Gastrocnemius medialis (tissue), 4 donors: Measurements from ENCODE around the gene ADAMTSL2. TPM values are rescaled to one million over a fixed set of nuclear protein-coding genes. Genes with fewer than 3 reads are reported as not detected.

Experiments
- ATAC-seq, 2 donors: fragments of 150-250 bp; one replicate each; pipeline ENCODE4 v1.9.1; 2016
- DNase-seq, 2 donors: peaks; one replicate each; pipeline ENCODE4 v3.0.0-alpha.2; 2019
- H3K27ac ChIP-seq, 4 donors: fragments of 200-600 bp; sonication (generic); 1 replicate in 1 of 4; 2 replicates in 3 of 4; pipeline ENCODE4 v1.5.1; 2016 to 2018; ENCODE audit warnings: mild to moderate bottlenecking in 2 of 4, moderate library complexity in 1 of 4
- H3K27me3 ChIP-seq, 3 donors: fragments of 200-600 bp; sonication (generic) in 2 of 3; 1 replicate in 1 of 3; 2 replicates in 2 of 3; pipeline versions ENCODE4 v1.5.1 to v1.6.0; 2016 to 2019; ENCODE audit warnings: mild to moderate bottlenecking in 1 of 3, moderate library complexity in 1 of 3
- H3K36me3 ChIP-seq, 2 donors: fragments of 200-600 bp; sonication (generic) in 1 of 2; one replicate each; pipeline ENCODE4 v1.5.1; 2017 to 2018
- H3K4me1 ChIP-seq, 2 donors: fragments of 200-600 bp; sonication (generic) in 1 of 2; one replicate each; pipeline ENCODE4 v1.5.1; 2016 to 2017; ENCODE audit warnings: mild to moderate bottlenecking in 2 of 2
- H3K4me3 ChIP-seq, 4 donors: fragments of 200-600 bp; sonication (generic) in 3 of 4; 1 replicate in 1 of 4; 2 replicates in 3 of 4; pipeline ENCODE4 v1.5.1; 2016 to 2019; ENCODE audit warnings: mild to moderate bottlenecking in 2 of 4
- H3K9me3 ChIP-seq, 3 donors: fragments of 200-600 bp; sonication (generic) in 2 of 3; 1 replicate in 1 of 3; 2 replicates in 2 of 3; pipeline ENCODE4 v1.5.1; 2016 to 2019
- CTCF ChIP-seq, 5 experiments: fragments of 450-650 bp in 3 of 5; fragments of 200-600 bp in 2 of 5; sonication (generic) in 2 of 5; IDR thresholded peaks in 4 of 5; conservative IDR thresholded peaks in 1 of 5; 1 replicate in 4 of 5; 2 replicates in 1 of 5; pipeline ENCODE4 v1.5.1; 2016 to 2019; ENCODE audit warnings: antibody characterized with exemption in 5 of 5, mild to moderate bottlenecking in 3 of 5, moderate library complexity in 3 of 5
- POLR2A ChIP-seq, 2 donors: fragments of 450-650 bp; IDR thresholded peaks; one replicate each; pipeline ENCODE4 v1.6.1; 2017; ENCODE audit warnings: antibody characterized with exemption in 2 of 2, mild to moderate bottlenecking in 2 of 2, moderate library complexity in 2 of 2
- in situ Hi-C, 4 donors: fragments of 200-750 bp; cut with MboI; loops; one replicate each; pipeline versions ENCODE4 v1.15.0 to v1.8.0; 2017; ENCODE audit warnings: low sequenced_read_pairs in 4 of 4
- intact Hi-C: fragments of 100-400 bp; cut with DNase I; formaldehyde crosslinking; loops from one replicate; pipeline ENCODE4 v1.15.1; 2023; ENCODE audit warnings: low total_unique reads
- total RNA-seq, 4 donors: library from RNA; depleted of rRNA; stranded (reverse); fragments of >200 nt; gene quantifications; one replicate each; pipeline versions ENCODE4 v1.1.0 to v1.2.3, GENCODE V29; 2016

ADAMTSL2 gene
- total RNA-seq, 4 donors from 2014 or later = 0.10 to 1.8 (median 0.44) TPM

DNA sequence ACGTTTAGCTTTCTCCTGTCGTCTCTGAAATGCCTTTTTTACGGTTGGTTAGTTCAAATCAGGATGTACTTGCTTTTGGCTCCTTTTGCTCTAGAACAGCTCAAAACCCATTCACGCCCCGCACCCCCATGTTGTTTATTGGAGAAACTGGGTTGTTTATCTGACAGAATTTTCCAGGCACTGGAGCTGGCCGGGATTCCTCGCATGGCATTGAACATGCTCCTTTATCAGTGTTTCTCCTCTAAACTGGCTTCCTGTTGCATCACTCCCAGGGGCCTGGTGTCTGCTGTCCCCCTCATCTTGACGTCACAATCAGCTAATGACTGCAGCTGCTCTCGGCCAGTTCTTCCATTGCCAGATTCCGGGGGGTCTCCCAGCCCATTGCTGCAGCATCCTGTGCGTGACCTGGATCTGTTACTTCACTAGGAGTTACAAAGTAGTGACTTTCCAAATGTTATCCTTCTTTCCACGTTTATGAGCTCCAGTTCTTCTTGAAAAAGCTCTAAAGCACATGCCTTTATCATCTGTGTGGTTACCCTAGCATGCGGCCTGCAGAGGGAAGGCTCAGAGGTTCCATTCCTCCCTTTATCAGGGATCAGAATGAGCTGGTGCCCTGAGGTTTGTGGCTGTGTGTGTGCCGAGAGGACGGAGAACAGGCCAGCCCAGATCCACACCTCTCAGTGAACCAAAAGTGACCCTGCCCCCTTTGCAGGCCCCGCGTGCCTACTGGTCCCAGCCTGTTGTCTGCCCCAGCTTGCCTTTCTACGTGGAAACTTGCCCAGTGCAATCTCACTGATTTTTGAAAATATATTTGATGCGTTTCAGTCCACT lies 47.2 kb downstream of the ADAMTSL2 start:
- DNase-seq (no peak), ATAC-seq (no peak)
- intact Hi-C loops = no loop called here
- peaks cover 23 to 35% (median 24%) of the 10 kb centered on the region in 3 donors for H3K27me3 ChIP-seq
- no peaks in the 10 kb centered on the region for H3K36me3 ChIP-seq
- H3K27ac ChIP-seq = no peak overlapping the region
- H3K9me3 ChIP-seq = no peaks in the 10 kb centered on the region
- TF ChIP-seq POLR2A (IDR thresholded peaks at IDR 0.05) (no peak), CTCF (IDR thresholded peaks at IDR 0.05 in 4 of 5, conservative IDR thresholded peaks at IDR 0.05 in 1 of 5) (no peak)
- in situ Hi-C loops = no loop called here
- no peak overlapping the region for H3K4me3 ChIP-seq
- no peaks in the 10 kb centered on the region for H3K4me1 ChIP-seq

- in situ Hi-C loops (no loop called here), intact Hi-C loops (no loop called here)
- Histone ChIP-seq H3K4me3 (no peak overlapping the region), H3K9me3 (no peaks in the 10 kb centered on the region), H3K27me3 (peaks cover 27 to 43% (median 29%) of the 10 kb centered on the region in 3 donors), H3K27ac (no peak overlapping the region), H3K36me3 (no peaks in the 10 kb centered on the region), H3K4me1 (no peaks in the 10 kb centered on the region)
- no peak for TF ChIP-seq CTCF (IDR thresholded peaks at IDR 0.05 in 4 of 5, conservative IDR thresholded peaks at IDR 0.05 in 1 of 5)
- no peak for TF ChIP-seq POLR2A (IDR thresholded peaks at IDR 0.05)
- no peak for DNase-seq
- ATAC-seq = no peak
Measured at GRCh38 chr9:133582501-133583045, 48.1 kb downstream of the ADAMTSL2 start.

- H3K4me1 ChIP-seq = no peaks in the 10 kb centered on the region
- in situ Hi-C loops = no loop called here
- intact Hi-C loops = no loop called here
- H3K9me3 ChIP-seq = no peaks in the 10 kb centered on the region
- H3K27ac ChIP-seq = no peak overlapping the region
- H3K36me3 ChIP-seq = no peaks in the 10 kb centered on the region
- ATAC-seq (no peak), DNase-seq (no peak)
- H3K4me3 ChIP-seq = no peak overlapping the region
- no peak for TF ChIP-seq CTCF (IDR thresholded peaks at IDR 0.05 in 4 of 5, conservative IDR thresholded peaks at IDR 0.05 in 1 of 5)
- TF ChIP-seq POLR2A (IDR thresholded peaks at IDR 0.05) = no peak
- H3K27me3 ChIP-seq = peaks cover 27 to 44% (median 32%) of the 10 kb centered on the region in 3 donors
Measured at GRCh38 chr9:133583111-133583510, 48.6 kb downstream of the ADAMTSL2 start.

DNA sequence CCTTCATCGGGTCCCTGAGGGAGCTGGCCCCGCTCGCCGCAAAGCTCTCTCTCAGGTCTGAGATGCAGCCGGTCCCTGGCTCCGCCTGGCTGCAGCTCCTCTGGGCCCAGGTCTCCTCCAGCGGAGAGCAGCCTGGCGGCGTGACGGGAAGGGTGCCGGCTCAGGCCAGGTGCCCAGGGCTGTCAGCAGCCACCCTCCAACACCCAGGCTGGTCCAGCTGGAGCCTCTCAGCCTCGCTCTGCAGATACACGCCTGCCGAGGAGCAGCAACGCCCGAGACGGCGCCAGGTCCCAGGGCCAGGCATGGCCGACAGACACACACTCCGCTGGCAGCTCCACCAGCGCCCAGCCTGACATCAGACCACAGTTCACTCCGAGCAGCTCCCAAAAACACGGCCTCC lies 49.1 kb downstream of the ADAMTSL2 start:
- Histone ChIP-seq H3K4me3 (no peak overlapping the region), H3K27me3 (peaks cover 27 to 44% (median 33%) of the 10 kb centered on the region in 3 donors), H3K4me1 (no peaks in the 10 kb centered on the region), H3K9me3 (no peaks in the 10 kb centered on the region), H3K27ac (no peak overlapping the region), H3K36me3 (no peaks in the 10 kb centered on the region)
- DNase-seq (no peak), ATAC-seq (no peak)
- intact Hi-C loops (no loop called here), in situ Hi-C loops (no loop called here)
- no peak for TF ChIP-seq POLR2A (IDR thresholded peaks at IDR 0.05)
- TF ChIP-seq CTCF (IDR thresholded peaks at IDR 0.05 in 4 of 5, conservative IDR thresholded peaks at IDR 0.05 in 1 of 5) = no peak
